ENCODE results near the gene IQSEC3.
"Not testable (repeated sequence)": the region's sequence is repeated elsewhere in the genome, so short reads cannot be mapped to it uniquely, and the experiment has no call there.

IQSEC3 gene

GRCh38 chr12:131732-132495 lies 65.3 kb downstream of the IQSEC3 start:
- no peak overlapping the region for H3K4me2 ChIP-seq (ENCODE audit: low read length, poor library complexity, severe bottlenecking)
- no peak overlapping the region for H3K4ac ChIP-seq (ENCODE audit: low read depth in 1 of 2, low read length in 2 of 2)
- H2BK120ac ChIP-seq (ENCODE audit: low read depth, low read length), result no peak overlapping the region
- H3K4me3 ChIP-seq (ENCODE audit: insufficient read depth in 1 of 2, low read depth in 1 of 2, low read length in 2 of 2), result no peak overlapping the region
- no peaks in the 10 kb centered on the region for H3K36me3 ChIP-seq (ENCODE audit: control insufficient read depth in 1 of 2, insufficient read depth in 2 of 2, low read depth in 1 of 2, low read length in 2 of 2)
- no peak overlapping the region for H3K23ac ChIP-seq (ENCODE audit: low read length in 2 of 2)
- 83% methylated on average over 12 of the region's 12 CpGs for WGBS
- no peak overlapping the region for H4K8ac ChIP-seq (ENCODE audit: low read length)
- H3K4me1 ChIP-seq (ENCODE audit: control insufficient read depth, insufficient read depth, low read depth, low read length), result peaks cover 10% of the 10 kb centered on the region
- H3K79me1 ChIP-seq (replicated peaks; ENCODE audit: low read length, poor library complexity, severe bottlenecking), result no peaks in the 10 kb centered on the region
- no peak overlapping the region for H3K14ac ChIP-seq (ENCODE audit: low read length in 2 of 2)
- no peak overlapping the region for H4K91ac ChIP-seq (ENCODE audit: low read length)
- H3K27me3 ChIP-seq (ENCODE audit: control insufficient read depth in 1 of 2, insufficient read depth in 1 of 2, low read length in 2 of 2), result peaks cover 33 to 81% of the 10 kb centered on the region in 2 experiments
- no peak overlapping the region for H2BK5ac ChIP-seq (ENCODE audit: low read depth, low read length, poor library complexity, severe bottlenecking)
- H3K9me3 ChIP-seq (ENCODE audit: control insufficient read depth, low read length), result no peaks in the 10 kb centered on the region
- no peak overlapping the region for H2AFZ ChIP-seq (ENCODE audit: low read depth, low read length)
- no peak overlapping the region for H3K18ac ChIP-seq (ENCODE audit: low read depth in 1 of 2, low read length in 2 of 2)
- no peak overlapping the region for H2BK15ac ChIP-seq (ENCODE audit: low read depth, poor library complexity, severe bottlenecking)
- DNase-seq, result no peak
- no peak overlapping the region for H3K9ac ChIP-seq (ENCODE audit: low read length)
- no peak overlapping the region for H2BK12ac ChIP-seq (ENCODE audit: low read length in 2 of 2)
- no peak overlapping the region for H2AK5ac ChIP-seq (ENCODE audit: low read length, severe bottlenecking)
- no peak overlapping the region for H3K27ac ChIP-seq (ENCODE audit: low read length, poor library complexity, severe bottlenecking)

- not testable (repeated sequence) for H3K4me3 ChIP-seq (ENCODE audit: insufficient read depth in 1 of 2, low read depth in 1 of 2, low read length in 2 of 2); H4K91ac ChIP-seq (ENCODE audit: low read length); H2BK15ac ChIP-seq (ENCODE audit: low read depth, poor library complexity, severe bottlenecking); DNase-seq; H3K23ac ChIP-seq (ENCODE audit: low read length in 2 of 2); H3K27ac ChIP-seq (ENCODE audit: low read length, poor library complexity, severe bottlenecking); H2BK12ac ChIP-seq (ENCODE audit: low read length in 2 of 2); H2BK5ac ChIP-seq (ENCODE audit: low read depth, low read length, poor library complexity, severe bottlenecking); H3K4me2 ChIP-seq (ENCODE audit: low read length, poor library complexity, severe bottlenecking); H2BK120ac ChIP-seq (ENCODE audit: low read depth, low read length); H3K18ac ChIP-seq (ENCODE audit: low read depth in 1 of 2, low read length in 2 of 2); H3K9me3 ChIP-seq (ENCODE audit: control insufficient read depth, low read length); H2AFZ ChIP-seq (ENCODE audit: low read depth, low read length); H3K4ac ChIP-seq (ENCODE audit: low read depth in 1 of 2, low read length in 2 of 2); H4K8ac ChIP-seq (ENCODE audit: low read length); H3K9ac ChIP-seq (ENCODE audit: low read length); H3K14ac ChIP-seq (ENCODE audit: low read length in 2 of 2); H3K36me3 ChIP-seq (ENCODE audit: control insufficient read depth in 1 of 2, insufficient read depth in 2 of 2, low read depth in 1 of 2, low read length in 2 of 2); H2AK5ac ChIP-seq (ENCODE audit: low read length, severe bottlenecking); H3K79me1 ChIP-seq (replicated peaks; ENCODE audit: low read length, poor library complexity, severe bottlenecking)
- peaks cover 10% of the 10 kb centered on the region for H3K4me1 ChIP-seq (ENCODE audit: control insufficient read depth, insufficient read depth, low read depth, low read length)
- peaks cover 27 to 85% of the 10 kb centered on the region in 2 experiments for H3K27me3 ChIP-seq (ENCODE audit: control insufficient read depth in 1 of 2, insufficient read depth in 1 of 2, low read length in 2 of 2)
- WGBS, result 90% methylated on average over 7 of the region's 7 CpGs
These were observed 67.2 kb downstream of the IQSEC3 start for GRCh38 chr12:133616-134232.

GRCh38 chr12:135138-135537 lies 68.6 kb downstream of the IQSEC3 start:
- Histone ChIP-seq H3K9ac (ENCODE audit: low read length) (no peak overlapping the region), H3K18ac (ENCODE audit: low read depth in 1 of 2, low read length in 2 of 2) (no peak overlapping the region), H2BK120ac (ENCODE audit: low read depth, low read length) (no peak overlapping the region), H3K36me3 (ENCODE audit: control insufficient read depth in 1 of 2, insufficient read depth in 2 of 2, low read depth in 1 of 2, low read length in 2 of 2) (no peaks in the 10 kb centered on the region), H2BK5ac (ENCODE audit: low read depth, low read length, poor library complexity, severe bottlenecking) (no peak overlapping the region), H3K79me1 (replicated peaks; ENCODE audit: low read length, poor library complexity, severe bottlenecking) (no peaks in the 10 kb centered on the region), H4K91ac (ENCODE audit: low read length) (no peak overlapping the region), H3K27me3 (ENCODE audit: control insufficient read depth in 1 of 2, insufficient read depth in 1 of 2, low read length in 2 of 2) (peaks cover 40 to 86% of the 10 kb centered on the region in 2 experiments), H3K23ac (ENCODE audit: low read length in 2 of 2) (no peak overlapping the region), H3K4ac (ENCODE audit: low read depth in 1 of 2, low read length in 2 of 2) (no peak overlapping the region), H2AK5ac (ENCODE audit: low read length, severe bottlenecking) (no peak overlapping the region), H2BK15ac (ENCODE audit: low read depth, poor library complexity, severe bottlenecking) (no peak overlapping the region), H3K14ac (ENCODE audit: low read length in 2 of 2) (no peak overlapping the region), H3K4me2 (ENCODE audit: low read length, poor library complexity, severe bottlenecking) (no peak overlapping the region), H3K4me1 (ENCODE audit: control insufficient read depth, insufficient read depth, low read depth, low read length) (peaks cover 20% of the 10 kb centered on the region), H2BK12ac (ENCODE audit: low read length in 2 of 2) (no peak overlapping the region), H3K9me3 (ENCODE audit: control insufficient read depth, low read length) (no peaks in the 10 kb centered on the region), H3K27ac (ENCODE audit: low read length, poor library complexity, severe bottlenecking) (no peak overlapping the region), H4K8ac (ENCODE audit: low read length) (no peak overlapping the region), H2AFZ (ENCODE audit: low read depth, low read length) (no peak overlapping the region), H3K4me3 (ENCODE audit: insufficient read depth in 1 of 2, low read depth in 1 of 2, low read length in 2 of 2) (no peak overlapping the region)
- no CpG with 5 or more reads among the region's 2 CpGs for WGBS
- no peak for DNase-seq

GRCh38 chr12:138171-138897 lies 71.8 kb downstream of the IQSEC3 start:
- 88% methylated on average over 58 of the region's 64 CpGs for WGBS
- H2BK120ac ChIP-seq (ENCODE audit: low read depth, low read length), result no peak overlapping the region
- H3K9me3 ChIP-seq (ENCODE audit: control insufficient read depth, low read length), result no peaks in the 10 kb centered on the region
- H2AFZ ChIP-seq (ENCODE audit: low read depth, low read length), result no peak overlapping the region
- H3K14ac ChIP-seq (ENCODE audit: low read length in 2 of 2), result no peak overlapping the region
- H3K36me3 ChIP-seq (ENCODE audit: control insufficient read depth in 1 of 2, insufficient read depth in 2 of 2, low read depth in 1 of 2, low read length in 2 of 2), result no peaks in the 10 kb centered on the region
- no peak overlapping the region for H2BK12ac ChIP-seq (ENCODE audit: low read length in 2 of 2)
- no peak for DNase-seq
- H2BK5ac ChIP-seq (ENCODE audit: low read depth, low read length, poor library complexity, severe bottlenecking), result no peak overlapping the region
- peaks cover 50 to 84% of the 10 kb centered on the region in 2 experiments for H3K27me3 ChIP-seq (ENCODE audit: control insufficient read depth in 1 of 2, insufficient read depth in 1 of 2, low read length in 2 of 2)
- H3K9ac ChIP-seq (ENCODE audit: low read length), result no peak overlapping the region
- no peak overlapping the region for H3K18ac ChIP-seq (ENCODE audit: low read depth in 1 of 2, low read length in 2 of 2)
- H3K4me1 ChIP-seq (ENCODE audit: control insufficient read depth, insufficient read depth, low read depth, low read length), result peaks cover 10% of the 10 kb centered on the region
- H2AK5ac ChIP-seq (ENCODE audit: low read length, severe bottlenecking), result no peak overlapping the region
- no peak overlapping the region for H3K4me3 ChIP-seq (ENCODE audit: insufficient read depth in 1 of 2, low read depth in 1 of 2, low read length in 2 of 2)
- H4K91ac ChIP-seq (ENCODE audit: low read length), result no peak overlapping the region
- no peak overlapping the region for H2BK15ac ChIP-seq (ENCODE audit: low read depth, poor library complexity, severe bottlenecking)
- H3K27ac ChIP-seq (ENCODE audit: low read length, poor library complexity, severe bottlenecking), result no peak overlapping the region
- no peak overlapping the region for H3K23ac ChIP-seq (ENCODE audit: low read length in 2 of 2)
- no peak overlapping the region for H4K8ac ChIP-seq (ENCODE audit: low read length)
- no peaks in the 10 kb centered on the region for H3K79me1 ChIP-seq (replicated peaks; ENCODE audit: low read length, poor library complexity, severe bottlenecking)
- no peak overlapping the region for H3K4me2 ChIP-seq (ENCODE audit: low read length, poor library complexity, severe bottlenecking)
- no peak overlapping the region for H3K4ac ChIP-seq (ENCODE audit: low read depth in 1 of 2, low read length in 2 of 2)
